Choroid plexus epithelial cell (primary cell): ENCODE results near the gene UPF2.

Source experiments
- DNase-seq: peaks from one replicate; pipeline ENCODE4 v3.0.0-alpha.2; 2010; ENCODE audit warnings: low read depth
- H3K4me3 ChIP-seq: 2 replicates; pipeline ENCODE4 v1.5.1; 2011; ENCODE audit warnings: low read depth, mild to moderate bottlenecking, control low read depth, low read length, moderate library complexity
- TF ChIP-seq, protein P1 (sequence below): conservative IDR thresholded peaks from 2 replicates; pipeline ENCODE4 v1.5.1; 2011; ENCODE audit warnings: low read depth, mild to moderate bottlenecking, control low read depth, inconsistent platforms, low read length, moderate library complexity

The UPF2 gene

DNA sequence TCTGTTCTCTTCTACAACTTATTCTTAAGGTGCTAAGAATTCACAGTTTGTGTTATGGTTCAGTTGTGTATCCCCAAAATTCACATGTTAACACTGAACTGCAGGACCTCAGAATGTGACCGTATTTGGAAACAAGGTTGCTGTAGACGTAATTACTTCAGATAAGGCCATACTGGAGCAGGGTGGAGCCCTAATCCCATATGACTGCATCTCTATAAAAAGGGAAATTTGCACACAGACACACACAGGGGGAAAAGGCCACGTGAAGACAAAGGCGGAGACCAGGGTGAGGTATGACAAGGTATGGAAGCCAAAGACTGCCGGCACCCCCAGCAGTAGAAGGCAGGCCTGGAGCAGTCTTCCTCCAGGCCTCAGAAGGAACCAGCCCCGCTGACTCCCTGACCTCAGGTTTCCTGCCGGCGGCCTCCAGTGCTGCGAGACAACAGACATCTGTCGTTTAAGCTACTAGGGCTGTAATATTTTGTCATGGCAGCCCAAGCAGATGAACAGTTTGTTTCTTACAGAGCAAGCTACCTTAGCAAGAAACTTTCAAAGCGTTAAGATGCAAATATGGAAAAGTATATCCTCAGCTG lies 120.7 kb downstream of the UPF2 start:
- TF ChIP-seq, protein P1, sequence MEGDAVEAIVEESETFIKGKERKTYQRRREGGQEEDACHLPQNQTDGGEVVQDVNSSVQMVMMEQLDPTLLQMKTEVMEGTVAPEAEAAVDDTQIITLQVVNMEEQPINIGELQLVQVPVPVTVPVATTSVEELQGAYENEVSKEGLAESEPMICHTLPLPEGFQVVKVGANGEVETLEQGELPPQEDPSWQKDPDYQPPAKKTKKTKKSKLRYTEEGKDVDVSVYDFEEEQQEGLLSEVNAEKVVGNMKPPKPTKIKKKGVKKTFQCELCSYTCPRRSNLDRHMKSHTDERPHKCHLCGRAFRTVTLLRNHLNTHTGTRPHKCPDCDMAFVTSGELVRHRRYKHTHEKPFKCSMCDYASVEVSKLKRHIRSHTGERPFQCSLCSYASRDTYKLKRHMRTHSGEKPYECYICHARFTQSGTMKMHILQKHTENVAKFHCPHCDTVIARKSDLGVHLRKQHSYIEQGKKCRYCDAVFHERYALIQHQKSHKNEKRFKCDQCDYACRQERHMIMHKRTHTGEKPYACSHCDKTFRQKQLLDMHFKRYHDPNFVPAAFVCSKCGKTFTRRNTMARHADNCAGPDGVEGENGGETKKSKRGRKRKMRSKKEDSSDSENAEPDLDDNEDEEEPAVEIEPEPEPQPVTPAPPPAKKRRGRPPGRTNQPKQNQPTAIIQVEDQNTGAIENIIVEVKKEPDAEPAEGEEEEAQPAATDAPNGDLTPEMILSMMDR, result no peak
- DNase-seq, result no peak
- no peak overlapping the region for H3K4me3 ChIP-seq

DNA sequence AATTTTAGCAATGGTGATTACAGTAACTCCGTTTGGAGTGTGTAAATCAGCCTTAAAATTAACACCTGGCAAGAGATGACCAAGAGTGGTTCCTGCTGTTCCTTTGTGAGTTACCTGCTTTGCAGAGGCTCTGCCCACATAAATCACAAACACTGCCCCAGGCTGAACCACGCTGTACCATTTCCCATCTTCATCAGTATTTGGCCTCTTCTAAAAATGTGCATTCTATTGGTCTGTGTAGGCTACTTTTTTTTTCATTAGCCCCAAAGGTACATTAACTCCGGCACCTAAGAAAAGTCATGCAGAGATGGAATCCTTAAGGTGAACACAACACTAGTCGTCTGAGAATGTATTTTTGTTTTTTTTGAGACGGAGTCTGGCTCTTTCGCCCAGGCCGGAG lies 123.3 kb downstream of the UPF2 start:
- DNase-seq, result no peak
- no peak overlapping the region for H3K4me3 ChIP-seq
- TF ChIP-seq, protein P1, result no peak

DNA sequence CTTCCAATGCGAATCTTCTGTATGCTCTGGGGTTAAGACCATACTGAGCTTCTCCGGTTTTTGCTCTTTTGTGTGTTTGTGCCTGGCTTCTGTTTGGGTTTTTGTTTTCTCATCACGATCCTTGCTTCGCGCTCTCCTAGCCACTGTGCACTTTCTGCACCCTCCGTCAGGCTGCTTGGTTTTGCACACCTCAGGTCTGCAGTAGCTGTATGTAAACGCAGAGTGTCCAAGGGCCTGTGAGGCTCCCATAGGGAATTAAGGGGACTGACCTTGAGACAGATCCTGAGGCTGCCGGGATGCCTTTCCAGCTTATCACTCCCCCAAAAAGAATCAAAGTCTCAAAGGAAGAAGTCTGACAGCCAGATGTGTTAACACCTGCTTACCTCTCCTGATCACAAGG lies 124.2 kb downstream of the UPF2 start:
- DNase-seq, result no peak
- H3K4me3 ChIP-seq, result no peak overlapping the region
- TF ChIP-seq, protein P1, result no peak

DNA sequence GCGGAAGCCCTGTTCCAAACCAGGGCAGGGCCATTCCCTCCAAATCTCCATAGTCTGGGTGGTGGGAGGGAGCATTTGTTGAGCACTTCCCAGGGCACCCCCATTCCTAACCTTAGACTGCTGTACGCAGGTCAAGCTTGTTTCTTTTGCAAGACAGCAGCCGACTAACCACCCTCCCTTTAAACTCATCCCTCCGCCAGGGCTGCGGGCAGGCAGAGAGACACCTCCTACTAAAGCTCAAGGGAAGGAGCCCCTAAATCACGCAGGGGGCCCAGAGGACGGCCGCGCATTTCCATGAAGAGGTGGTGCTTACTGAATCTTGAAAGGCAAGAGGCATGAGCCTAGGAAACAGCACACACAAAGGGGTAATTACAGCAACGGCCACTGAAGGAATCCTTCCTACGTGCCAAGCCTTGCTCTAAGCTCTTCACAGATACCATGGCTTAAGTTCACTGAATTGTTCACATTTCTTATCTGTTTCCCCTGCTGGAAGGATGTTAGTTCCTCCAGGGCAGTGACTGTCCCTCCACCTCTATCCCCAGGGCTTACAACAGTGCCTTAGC lies 129.4 kb downstream of the UPF2 start:
- peak; percentile 38 for DNase-seq
- TF ChIP-seq, protein P1, result no peak
- H3K4me3 ChIP-seq, result no peak overlapping the region

DNA sequence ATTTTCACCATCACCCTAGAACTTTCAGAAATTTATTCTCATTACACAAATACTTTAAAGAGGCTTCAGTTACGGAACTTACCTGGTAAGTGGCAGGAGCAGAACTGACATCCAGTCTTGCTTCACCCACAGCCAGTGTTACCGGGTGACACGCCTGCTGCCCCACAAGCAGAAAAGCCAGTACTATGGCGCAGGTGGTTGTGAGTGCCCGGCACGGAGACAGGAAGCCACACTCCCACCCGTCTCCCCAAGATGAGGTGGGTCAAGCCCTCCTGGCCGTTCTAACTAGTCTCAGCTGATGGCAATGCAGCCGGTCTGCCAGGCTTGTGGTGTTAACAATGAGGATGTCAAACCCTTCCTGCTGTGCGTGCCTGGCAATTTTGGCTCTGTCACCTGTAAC lies 132.5 kb downstream of the UPF2 start:
- no peak overlapping the region for H3K4me3 ChIP-seq
- no peak for DNase-seq
- TF ChIP-seq, protein P1, result no peak

DNA sequence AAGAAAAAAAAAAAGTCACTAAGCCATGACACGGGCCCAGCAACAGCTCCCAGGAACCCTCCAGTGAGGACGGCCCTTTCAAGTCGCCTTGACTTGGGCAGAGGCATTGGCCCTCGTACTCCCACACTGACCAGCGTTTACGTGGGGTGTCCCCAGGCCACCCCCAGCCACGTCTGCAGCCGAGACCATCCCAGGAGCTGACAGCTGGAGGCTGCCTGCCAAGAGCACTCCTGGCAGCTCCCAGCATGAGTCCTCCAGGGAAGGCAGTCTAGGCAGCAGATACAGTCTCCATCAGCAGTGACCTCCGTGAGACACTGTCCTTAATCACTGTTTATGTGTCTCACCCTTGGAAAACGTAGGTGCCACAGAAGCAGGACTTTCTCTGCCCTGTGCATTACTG lies 133.0 kb downstream of the UPF2 start:
- DNase-seq, result no peak

More for the DNA sequence above, 133.0 kb downstream of the UPF2 start:
- TF ChIP-seq, protein P1, result no peak
- no peak overlapping the region for H3K4me3 ChIP-seq
